Gastrocnemius medialis (tissue), 4 donors: Measurements from ENCODE around the gene CASP3. TPM values are rescaled to one million over a fixed set of nuclear protein-coding genes. Genes with fewer than 3 reads are reported as not detected.
"Not testable (repeated sequence)": the region's sequence is repeated elsewhere in the genome, so short reads cannot be mapped to it uniquely, and the experiment has no call there.

Source experiments
- ATAC-seq, 2 donors: fragments of 150-250 bp; one replicate each; pipeline ENCODE4 v1.9.1; 2016
- DNase-seq, 2 donors: peaks; one replicate each; pipeline ENCODE4 v3.0.0-alpha.2; 2019
- H3K27ac ChIP-seq, 4 donors: fragments of 200-600 bp; sonication (generic); 1 replicate in 1 of 4; 2 replicates in 3 of 4; pipeline ENCODE4 v1.5.1; 2016 to 2018; ENCODE audit warnings: mild to moderate bottlenecking in 2 of 4, moderate library complexity in 1 of 4
- H3K27me3 ChIP-seq, 3 donors: fragments of 200-600 bp; sonication (generic) in 2 of 3; 1 replicate in 1 of 3; 2 replicates in 2 of 3; pipeline versions ENCODE4 v1.5.1 to v1.6.0; 2016 to 2019; ENCODE audit warnings: mild to moderate bottlenecking in 1 of 3, moderate library complexity in 1 of 3
- H3K36me3 ChIP-seq, 2 donors: fragments of 200-600 bp; sonication (generic) in 1 of 2; one replicate each; pipeline ENCODE4 v1.5.1; 2017 to 2018
- H3K4me1 ChIP-seq, 2 donors: fragments of 200-600 bp; sonication (generic) in 1 of 2; one replicate each; pipeline ENCODE4 v1.5.1; 2016 to 2017; ENCODE audit warnings: mild to moderate bottlenecking in 2 of 2
- H3K4me3 ChIP-seq, 4 donors: fragments of 200-600 bp; sonication (generic) in 3 of 4; 1 replicate in 1 of 4; 2 replicates in 3 of 4; pipeline ENCODE4 v1.5.1; 2016 to 2019; ENCODE audit warnings: mild to moderate bottlenecking in 2 of 4
- H3K9me3 ChIP-seq, 3 donors: fragments of 200-600 bp; sonication (generic) in 2 of 3; 1 replicate in 1 of 3; 2 replicates in 2 of 3; pipeline ENCODE4 v1.5.1; 2016 to 2019
- CTCF ChIP-seq, 5 experiments: fragments of 450-650 bp in 3 of 5; fragments of 200-600 bp in 2 of 5; sonication (generic) in 2 of 5; IDR thresholded peaks in 4 of 5; conservative IDR thresholded peaks in 1 of 5; 1 replicate in 4 of 5; 2 replicates in 1 of 5; pipeline ENCODE4 v1.5.1; 2016 to 2019; ENCODE audit warnings: antibody characterized with exemption in 5 of 5, mild to moderate bottlenecking in 3 of 5, moderate library complexity in 3 of 5
- POLR2A ChIP-seq, 2 donors: fragments of 450-650 bp; IDR thresholded peaks; one replicate each; pipeline ENCODE4 v1.6.1; 2017; ENCODE audit warnings: antibody characterized with exemption in 2 of 2, mild to moderate bottlenecking in 2 of 2, moderate library complexity in 2 of 2
- in situ Hi-C, 4 donors: fragments of 200-750 bp; cut with MboI; loops; one replicate each; pipeline versions ENCODE4 v1.15.0 to v1.8.0; 2017; ENCODE audit warnings: low sequenced_read_pairs in 4 of 4
- intact Hi-C: fragments of 100-400 bp; cut with DNase I; formaldehyde crosslinking; loops from one replicate; pipeline ENCODE4 v1.15.1; 2023; ENCODE audit warnings: low total_unique reads
- total RNA-seq, 4 donors: library from RNA; depleted of rRNA; stranded (reverse); fragments of >200 nt; gene quantifications; one replicate each; pipeline versions ENCODE4 v1.1.0 to v1.2.3, GENCODE V29; 2016

Gene CASP3
- total RNA-seq, 4 donors from 2014 or later, result 16.9 to 25.5 (median 20.8) TPM

GRCh38 chr4:184666670-184667069 is 17.4 kb upstream of the CASP3 start:
- no peaks in the 10 kb centered on the region for H3K9me3 ChIP-seq
- ATAC-seq (no peak), DNase-seq (no peak)
- no peak overlapping the region for H3K4me3 ChIP-seq
- in situ Hi-C loops (no loop called here), intact Hi-C loops (no loop called here)
- peaks cover 0 to 19% of the 10 kb centered on the region in 2 donors for H3K36me3 ChIP-seq
- H3K4me1 ChIP-seq, result no peaks in the 10 kb centered on the region
- no peaks in the 10 kb centered on the region for H3K27me3 ChIP-seq
- H3K27ac ChIP-seq, result no peak overlapping the region
- no peak for TF ChIP-seq POLR2A (IDR thresholded peaks at IDR 0.05)
- no peak for TF ChIP-seq CTCF (IDR thresholded peaks at IDR 0.05 in 4 of 5, conservative IDR thresholded peaks at IDR 0.05 in 1 of 5)

GRCh38 chr4:184664445-184665210 is 15.4 kb upstream of the CASP3 start:
- no peak for TF ChIP-seq CTCF (IDR thresholded peaks at IDR 0.05 in 4 of 5, conservative IDR thresholded peaks at IDR 0.05 in 1 of 5)
- TF ChIP-seq POLR2A (IDR thresholded peaks at IDR 0.05), result no peak
- no peak for DNase-seq
- H3K4me3 ChIP-seq, result no peak overlapping the region
- no peaks in the 10 kb centered on the region for H3K27me3 ChIP-seq
- no peak overlapping the region for H3K27ac ChIP-seq
- in situ Hi-C loops (no loop called here), intact Hi-C loops (no loop called here)
- ATAC-seq, result peak in 1 of 2 donors; percentile 80
- no peaks in the 10 kb centered on the region for H3K9me3 ChIP-seq
- H3K4me1 ChIP-seq, result no peaks in the 10 kb centered on the region
- peaks cover 0 to 31% of the 10 kb centered on the region in 2 donors for H3K36me3 ChIP-seq

- in situ Hi-C loops (no loop called here), intact Hi-C loops (no loop called here)
- Histone ChIP-seq H3K4me3 (no peak overlapping the region), H3K4me1 (no peaks in the 10 kb centered on the region), H3K27me3 (no peaks in the 10 kb centered on the region), H3K27ac (no peak overlapping the region), H3K9me3 (no peaks in the 10 kb centered on the region), H3K36me3 (peaks cover 0 to 28% of the 10 kb centered on the region in 2 donors)
- DNase-seq (no peak), ATAC-seq (no peak)
- TF ChIP-seq CTCF (IDR thresholded peaks at IDR 0.05 in 4 of 5, conservative IDR thresholded peaks at IDR 0.05 in 1 of 5) (no peak), POLR2A (IDR thresholded peaks at IDR 0.05) (no peak)
Measured at GRCh38 chr4:184662236-184662635, 13.0 kb upstream of the CASP3 start.

GRCh38 chr4:184660978-184661377 is 11.7 kb upstream of the CASP3 start:
- H3K9me3 ChIP-seq, result no peaks in the 10 kb centered on the region

GRCh38 chr4:184657820-184658219 is 8.6 kb upstream of the CASP3 start:
- H3K27me3 ChIP-seq, intact Hi-C loops: not testable (repeated sequence)
- peaks cover 0 to 19% of the 10 kb centered on the region in 2 donors for H3K36me3 ChIP-seq

More at GRCh38 chr4:184660978-184661377, 11.7 kb upstream of the CASP3 start:
- no peak for ATAC-seq
- no peak for DNase-seq
- no peak for TF ChIP-seq CTCF (IDR thresholded peaks at IDR 0.05 in 4 of 5, conservative IDR thresholded peaks at IDR 0.05 in 1 of 5)
- TF ChIP-seq POLR2A (IDR thresholded peaks at IDR 0.05), result no peak
- Histone ChIP-seq H3K4me3 (no peak overlapping the region), H3K4me1 (peaks cover 0 to 9% of the 10 kb centered on the region in 2 donors), H3K27ac (no peak overlapping the region), H3K36me3 (peaks cover 0 to 20% of the 10 kb centered on the region in 2 donors), H3K27me3 (no peaks in the 10 kb centered on the region)
- intact Hi-C loops (no loop called here), in situ Hi-C loops (no loop called here)

More at GRCh38 chr4:184657820-184658219, 8.6 kb upstream of the CASP3 start:
- H3K27ac ChIP-seq, H3K4me3 ChIP-seq, DNase-seq, H3K9me3 ChIP-seq, ATAC-seq, in situ Hi-C loops: not testable (repeated sequence)
- H3K4me1 ChIP-seq, result peaks cover 11 to 15% of the 10 kb centered on the region in 2 donors
